ENCODE data around the gene ZBTB3. TPM values are rescaled to one million over a fixed set of nuclear protein-coding genes. Genes with fewer than 3 reads are reported as not detected.

The ZBTB3 gene
- total and polyA plus RNA-seq, 2 of the 13 experiments (the other 11 are each of a cell fraction or from before 2014, with no cell fraction given), result 3.4 to 5.2 TPM

GRCh38 chr11:62789576-62789975 lies 35.6 kb upstream of the ZBTB3 start:
- in situ Hi-C loops (cut with HindIII; ENCODE audit: extremely low pct_ligation_motif_present, low pct_unique_long_range_greater_than_20kb) (loop anchor here (5.0 kb wide), 2 partner anchors 43 to 88 kb away; partner anchors contain the start of genes STX5 and TEX54), intact Hi-C loops (cut with micrococcal nuclease; ENCODE audit: unreplicated experiment) (no loop called here)
- peaks cover 13 to 34% of the 10 kb centered on the region in 2 experiments for H3K36me3 ChIP-seq (replicated peaks in 1 of 2; ENCODE audit: control insufficient read depth in 1 of 2, insufficient read depth in 2 of 2, low read length in 2 of 2)
- DNase-seq (ENCODE audit: low spot score), result no peak
- no peak overlapping the region for H3K4me3 ChIP-seq (replicated peaks in 1 of 3; ENCODE audit: insufficient read depth in 1 of 3, low read depth in 2 of 3, low read length in 3 of 3)
- TF ChIP-seq POLR2AphosphoS5 (IDR thresholded peaks at IDR 0.05; ENCODE audit: low read depth, low read length) (peak; percentile 40; the same call in 1 of the 2 replicates), ZNF18 (CRISPR knock-in tag; IDR thresholded peaks at IDR 0.05; ENCODE audit: insufficient replicate concordance) (no peak)
- H3K27ac ChIP-seq (ENCODE audit: extremely low read length, insufficient read depth, low read length), result no peak overlapping the region
- FAIRE-seq, result no peak
- WGBS (ENCODE audit: low lambda C conversion rate), result 89% methylated on average over 3 of the region's 3 CpGs
- H2AFZ ChIP-seq (ENCODE audit: low read length), result no peak overlapping the region
- H3K4me2 ChIP-seq (ENCODE audit: low read depth, low read length), result no peak overlapping the region
- ChIA-PET POLR2A (interaction anchor here (0.7 to 9.1 kb wide), 6 partner anchors 11 to 67 kb away, joined by 3 to 201 read pairs (median 12); partner anchors contain the start of genes HNRNPUL2, NXF1, TTC9C and WDR74), CTCF (ENCODE audit: low intra/inter-chr PET ratio, low total read pairs) (no interaction called here)
- H3K27me3 ChIP-seq (ENCODE audit: control insufficient read depth in 1 of 2, insufficient read depth in 2 of 2, low read length in 2 of 2), result no peaks in the 10 kb centered on the region; a peak in 1 of 5 replicates
- no TSS peak for BruUV-seq (replicated peaks)
- no peak for ATAC-seq
- peaks cover 53% of the 10 kb centered on the region for H3K4me1 ChIP-seq (ENCODE audit: insufficient read depth, low read length)
- H3K9ac ChIP-seq (ENCODE audit: insufficient read depth, low read depth, low read length), result no peak overlapping the region
- no peaks in the 10 kb centered on the region for H3K9me3 ChIP-seq (ENCODE audit: low read length)
- H3K79me2 ChIP-seq (ENCODE audit: insufficient read depth, low read length), result peaks cover 34% of the 10 kb centered on the region
- no peaks in the 10 kb centered on the region for H4K20me1 ChIP-seq (ENCODE audit: insufficient read depth, low read length)

GRCh38 chr11:62788991-62789390 lies 35.0 kb upstream of the ZBTB3 start:
- CTCF ChIA-PET (ENCODE audit: low intra/inter-chr PET ratio, low total read pairs), result no interaction called here
- H3K9me3 ChIP-seq (ENCODE audit: low read length), result no peaks in the 10 kb centered on the region
- TF ChIP-seq POLR2A (IDR thresholded peaks at IDR 0.05; ENCODE audit: insufficient read depth in 1 of 2, low read depth in 2 of 2, low read length in 2 of 2) (peak in 1 of 2 experiments; percentile 38; a peak in 1 of 4 replicates), ZFAT (CRISPR knock-in tag; conservative IDR thresholded peaks at IDR 0.05) (no peak), TERF1 (CRISPR knock-in tag; IDR thresholded peaks at IDR 0.05) (no peak), ZNF639 (CRISPR knock-in tag; conservative IDR thresholded peaks at IDR 0.05) (no peak), TBL1XR1 (IDR thresholded peaks at IDR 0.05; ENCODE audit: borderline replicate concordance, low read length, partially characterized antibody) (no peak), TBP (CRISPR knock-in tag; IDR thresholded peaks at IDR 0.05) (no peak), ATF2 (CRISPR knock-in tag; IDR thresholded peaks at IDR 0.05) (no peak), HDAC6 (IDR thresholded peaks at IDR 0.05; ENCODE audit: low read depth, low read length) (no peak)

More at GRCh38 chr11:62788991-62789390, 35.0 kb upstream of the ZBTB3 start:
- POLR2A ChIA-PET, result interaction anchor here (0.8 to 9.1 kb wide), 8 partner anchors 11 to 92 kb away, joined by 3 to 201 read pairs (median 10); partner anchors contain the start of genes HNRNPUL2, NXF1, SLC3A2 and TTC9C
- peak overlapping the region in 1 of 3 experiments; percentile 12; a peak in 2 of 6 replicates for H3K4me3 ChIP-seq (replicated peaks in 1 of 3; ENCODE audit: insufficient read depth in 1 of 3, low read depth in 2 of 3, low read length in 3 of 3)
- no peak for DNase-seq (ENCODE audit: low spot score)
- no peak for FAIRE-seq
- H2AFZ ChIP-seq (ENCODE audit: low read length), result no peak overlapping the region
- intact Hi-C loops (cut with micrococcal nuclease; ENCODE audit: unreplicated experiment) (no loop called here), in situ Hi-C loops (cut with HindIII; ENCODE audit: extremely low pct_ligation_motif_present, low pct_unique_long_range_greater_than_20kb) (loop anchor here (5.0 kb wide), 2 partner anchors 43 to 88 kb away; partner anchors contain the start of genes STX5 and TEX54)
- peak overlapping the region; percentile 11 for H3K27ac ChIP-seq (ENCODE audit: extremely low read length, insufficient read depth, low read length)
- 82% methylated on average over 5 of the region's 5 CpGs for WGBS (ENCODE audit: low lambda C conversion rate)
- H3K4me2 ChIP-seq (ENCODE audit: low read depth, low read length), result peak overlapping the region; percentile 67; the same call in 1 of the 2 replicates
- H3K9ac ChIP-seq (ENCODE audit: insufficient read depth, low read depth, low read length), result no peak overlapping the region
- no peaks in the 10 kb centered on the region for H4K20me1 ChIP-seq (ENCODE audit: insufficient read depth, low read length)
- no TSS peak for BruUV-seq (replicated peaks)
- peaks cover 34% of the 10 kb centered on the region for H3K79me2 ChIP-seq (ENCODE audit: insufficient read depth, low read length)
- H3K4me1 ChIP-seq (ENCODE audit: insufficient read depth, low read length), result peaks cover 53% of the 10 kb centered on the region
- peaks cover 10 to 28% of the 10 kb centered on the region in 2 experiments for H3K36me3 ChIP-seq (replicated peaks in 1 of 2; ENCODE audit: control insufficient read depth in 1 of 2, insufficient read depth in 2 of 2, low read length in 2 of 2)
- no peak for ATAC-seq
- no peaks in the 10 kb centered on the region; a peak in 1 of 5 replicates for H3K27me3 ChIP-seq (ENCODE audit: control insufficient read depth in 1 of 2, insufficient read depth in 2 of 2, low read length in 2 of 2)
